HS-27A (cell line): ENCODE results near the gene SETBP1.

Experiments used
- DNase-seq: peaks from one replicate; pipeline ENCODE4 v3.0.0-alpha.2; 2012; ENCODE audit warnings: low read depth, missing footprints

SETBP1 gene

GRCh38 chr18:44731530-44732237, 51.0 kb downstream of the SETBP1 start:
- DNase-seq = no peak

- DNase-seq = no peak
Measured at GRCh38 chr18:44732238-44732563, 51.5 kb downstream of the SETBP1 start.

- DNase-seq = no peak
Measured at GRCh38 chr18:44732599-44732998, 51.9 kb downstream of the SETBP1 start.

- DNase-seq = peak; percentile 69
Measured at GRCh38 chr18:44733069-44733753, 52.5 kb downstream of the SETBP1 start.

GRCh38 chr18:44733754-44734465, 53.2 kb downstream of the SETBP1 start:
- DNase-seq = no peak

GRCh38 chr18:44735096-44735495, 54.4 kb downstream of the SETBP1 start:
- DNase-seq = no peak

GRCh38 chr18:44736664-44737380, 56.1 kb downstream of the SETBP1 start:
- DNase-seq = no peak

GRCh38 chr18:44737623-44738022, 56.9 kb downstream of the SETBP1 start:
- DNase-seq = no peak

- no peak for DNase-seq
Measured at GRCh38 chr18:44740000-44740399, 59.3 kb downstream of the SETBP1 start.

GRCh38 chr18:44741085-44741484, 60.4 kb downstream of the SETBP1 start:
- no peak for DNase-seq

GRCh38 chr18:44741511-44741910, 60.8 kb downstream of the SETBP1 start:
- DNase-seq = no peak

- no peak for DNase-seq
Measured at GRCh38 chr18:44742126-44742525, 61.4 kb downstream of the SETBP1 start.

GRCh38 chr18:44742718-44743311, 62.1 kb downstream of the SETBP1 start:
- no peak for DNase-seq

- DNase-seq = no peak
Measured at GRCh38 chr18:44743631-44744030, 62.9 kb downstream of the SETBP1 start.

- DNase-seq = no peak
Measured at GRCh38 chr18:44744161-44745121, 63.8 kb downstream of the SETBP1 start.

- DNase-seq = no peak
Measured at GRCh38 chr18:44747157-44747556, 66.5 kb downstream of the SETBP1 start.

GRCh38 chr18:44748582-44748981, 67.9 kb downstream of the SETBP1 start:
- DNase-seq = no peak

- no peak for DNase-seq
Measured at GRCh38 chr18:44750774-44751173, 70.1 kb downstream of the SETBP1 start.

- DNase-seq = no peak
Measured at GRCh38 chr18:44754567-44754966, 73.9 kb downstream of the SETBP1 start.

- DNase-seq = no peak
Measured at GRCh38 chr18:44758861-44759631, 78.4 kb downstream of the SETBP1 start.
